Duodenal mucosa (tissue), 2 donors: Measurements from ENCODE around the gene IL37.
"Not testable (repeated sequence)": the region's sequence is repeated elsewhere in the genome, so short reads cannot be mapped to it uniquely, and the experiment has no call there.

Experiments used
- H3K27ac ChIP-seq: one replicate; pipeline ENCODE4 v1.7.0; 2013; ENCODE audit warnings: low read depth, low read length
- H3K27me3 ChIP-seq, 2 donors: one replicate each; pipeline ENCODE4 v1.7.0; 2013; ENCODE audit warnings: low read length in 2 of 2, control low read depth in 1 of 2; ENCODE audit not compliant: insufficient read depth in 2 of 2, control insufficient read depth in 1 of 2
- H3K36me3 ChIP-seq, 2 donors: one replicate each; pipeline ENCODE4 v1.7.0; 2013; ENCODE audit warnings: low read length in 2 of 2, control low read depth in 1 of 2; ENCODE audit not compliant: insufficient read depth in 2 of 2, control insufficient read depth in 1 of 2
- H3K4me1 ChIP-seq, 2 donors: one replicate each; pipeline ENCODE4 v1.7.0; 2013; ENCODE audit warnings: low read length in 2 of 2, control low read depth in 1 of 2; ENCODE audit not compliant: insufficient read depth in 2 of 2, control insufficient read depth in 1 of 2
- H3K4me3 ChIP-seq, 2 donors: one replicate each; pipeline ENCODE4 v1.7.0; 2013; ENCODE audit warnings: low read length in 2 of 2, low read depth in 1 of 2
- H3K9ac ChIP-seq, 2 donors: one replicate each; pipeline ENCODE4 v1.7.0; 2013; ENCODE audit warnings: low read length in 2 of 2, low read depth in 1 of 2
- H3K9me3 ChIP-seq, 2 donors: one replicate each; pipeline ENCODE4 v1.7.0; 2013; ENCODE audit warnings: low read length in 2 of 2, control low read depth in 1 of 2; ENCODE audit not compliant: control insufficient read depth in 1 of 2

IL37 gene

GRCh38 chr2:112891385-112891831 lies 19.6 kb upstream of the IL37 start:
- H3K9me3 ChIP-seq = no peaks in the 10 kb centered on the region
- no peaks in the 10 kb centered on the region for H3K36me3 ChIP-seq
- peaks cover 0 to 3% of the 10 kb centered on the region in 2 donors for H3K27me3 ChIP-seq
- no peak overlapping the region for H3K4me3 ChIP-seq
- H3K9ac ChIP-seq = no peak overlapping the region
- no peak overlapping the region for H3K27ac ChIP-seq
- no peaks in the 10 kb centered on the region for H3K4me1 ChIP-seq

- Histone ChIP-seq H3K9me3 (no peaks in the 10 kb centered on the region), H3K9ac (no peak overlapping the region), H3K36me3 (no peaks in the 10 kb centered on the region), H3K4me1 (peaks cover 0 to 4% of the 10 kb centered on the region in 2 donors), H3K27me3 (peaks cover 0 to 3% of the 10 kb centered on the region in 2 donors), H3K27ac (no peak overlapping the region), H3K4me3 (no peak overlapping the region)
Observed at GRCh38 chr2:112893752-112894151, 17.2 kb upstream of the IL37 start.

GRCh38 chr2:112896909-112897623 lies 13.9 kb upstream of the IL37 start:
- H3K4me3 ChIP-seq = no peak overlapping the region
- no peaks in the 10 kb centered on the region for H3K9me3 ChIP-seq
- peaks cover 0 to 4% of the 10 kb centered on the region in 2 donors for H3K4me1 ChIP-seq
- no peak overlapping the region for H3K27ac ChIP-seq
- no peaks in the 10 kb centered on the region for H3K36me3 ChIP-seq
- no peak overlapping the region for H3K9ac ChIP-seq
- H3K27me3 ChIP-seq = peaks cover 0 to 3% of the 10 kb centered on the region in 2 donors

- Histone ChIP-seq H3K4me1 (peaks cover 0 to 4% of the 10 kb centered on the region in 2 donors), H3K4me3 (no peak overlapping the region), H3K27ac (no peak overlapping the region), H3K9me3 (no peaks in the 10 kb centered on the region), H3K9ac (no peak overlapping the region), H3K36me3 (no peaks in the 10 kb centered on the region), H3K27me3 (no peaks in the 10 kb centered on the region)
Observed at GRCh38 chr2:112897624-112897978, 13.4 kb upstream of the IL37 start.

- not testable (repeated sequence) for H3K4me1 ChIP-seq, H3K27me3 ChIP-seq, H3K9ac ChIP-seq, H3K27ac ChIP-seq, H3K9me3 ChIP-seq, H3K36me3 ChIP-seq, H3K4me3 ChIP-seq
Observed at GRCh38 chr2:112901431-112902065, 9.4 kb upstream of the IL37 start.

- Histone ChIP-seq H3K4me3 (no peak overlapping the region), H3K4me1 (no peaks in the 10 kb centered on the region), H3K9me3 (no peaks in the 10 kb centered on the region), H3K9ac (no peak overlapping the region), H3K36me3 (no peaks in the 10 kb centered on the region), H3K27me3 (peaks cover 0 to 3% of the 10 kb centered on the region in 2 donors), H3K27ac (no peak overlapping the region)
Observed at GRCh38 chr2:112902816-112903215, 8.1 kb upstream of the IL37 start.

GRCh38 chr2:112904883-112905282 lies 6.1 kb upstream of the IL37 start:
- no peak overlapping the region for H3K27ac ChIP-seq
- H3K4me3 ChIP-seq = no peak overlapping the region
- H3K9ac ChIP-seq = no peak overlapping the region
- peaks cover 0 to 3% of the 10 kb centered on the region in 2 donors for H3K27me3 ChIP-seq
- no peaks in the 10 kb centered on the region for H3K4me1 ChIP-seq
- H3K36me3 ChIP-seq = no peaks in the 10 kb centered on the region
- no peaks in the 10 kb centered on the region for H3K9me3 ChIP-seq

GRCh38 chr2:112906276-112906675 lies 4.7 kb upstream of the IL37 start:
- Histone ChIP-seq H3K27ac (no peak overlapping the region), H3K4me3 (no peak overlapping the region), H3K27me3 (peaks cover 0 to 3% of the 10 kb centered on the region in 2 donors), H3K9ac (no peak overlapping the region), H3K9me3 (no peaks in the 10 kb centered on the region), H3K36me3 (no peaks in the 10 kb centered on the region), H3K4me1 (no peaks in the 10 kb centered on the region)

GRCh38 chr2:112907001-112907949 lies 3.7 kb upstream of the IL37 start:
- Histone ChIP-seq H3K27me3 (peaks cover 0 to 3% of the 10 kb centered on the region in 2 donors), H3K27ac (no peak overlapping the region), H3K9me3 (no peaks in the 10 kb centered on the region), H3K4me3 (no peak overlapping the region), H3K36me3 (no peaks in the 10 kb centered on the region), H3K9ac (no peak overlapping the region), H3K4me1 (no peaks in the 10 kb centered on the region)

- not testable (repeated sequence) for H3K4me3 ChIP-seq, H3K36me3 ChIP-seq, H3K27ac ChIP-seq, H3K9ac ChIP-seq, H3K27me3 ChIP-seq, H3K4me1 ChIP-seq, H3K9me3 ChIP-seq
Observed at GRCh38 chr2:112908559-112908958, 2.4 kb upstream of the IL37 start.
